SK-N-MC (cell line): ENCODE measurements around the gene MRPL19.

ENCODE experiments used
- EZH2 ChIP-seq: fragments of 200-600 bp; sonication (generic); IDR thresholded peaks from one replicate; pipeline ENCODE4 v1.6.1; 2017; ENCODE audit warnings: antibody characterized with exemption
- POLR2AphosphoS5 ChIP-seq: IDR thresholded peaks from 2 replicates; pipeline ENCODE4 v1.6.1; 2012; ENCODE audit warnings: mild to moderate bottlenecking, low read depth, low read length, borderline replicate concordance

DNA sequence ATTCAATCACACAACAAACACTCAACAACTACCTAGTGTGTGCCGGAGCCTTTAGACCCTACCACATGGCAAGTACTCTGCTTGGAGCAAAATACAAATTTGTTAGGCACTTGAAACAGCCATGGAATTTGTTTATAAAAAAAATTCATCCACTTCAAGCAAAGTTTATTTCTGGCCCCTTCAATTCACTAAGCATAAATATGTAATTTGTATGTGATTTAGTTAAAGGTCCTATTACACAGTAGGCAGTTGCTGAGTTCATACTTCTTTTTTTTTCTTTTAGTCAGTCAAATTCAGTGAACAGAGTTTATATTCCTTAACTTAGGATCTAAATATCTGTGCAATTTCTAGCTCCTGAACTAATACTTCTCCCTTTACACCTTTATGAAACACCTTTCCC lies 41.6 kb downstream of the MRPL19 start:
- no peak for TF ChIP-seq EZH2
- no peak for TF ChIP-seq POLR2AphosphoS5
